Endothelial cell of umbilical vein (primary cell): Measurements from ENCODE around the gene CERS6. TPM values are rescaled to one million over a fixed set of nuclear protein-coding genes. Genes with fewer than 3 reads are reported as not detected.

Experiments
- BruUV-seq: library from RNA; stranded (reverse); fragments of 400-500 nt; replicated peaks from 2 replicates; lab custom pipeline; 2021; lab: Mats Ljungman, UMichigan
- CTCF ChIA-PET: fragments of 300-600, 350-600 bp; sonication (Branson Sonifier 250); formaldehyde crosslinking; loops from one replicate; lab custom pipeline; 2021; ENCODE audit warnings: antibody characterized with exemption, inconsistent platforms; lab: Charles Lee
- POLR2A ChIA-PET: fragments of 300-600, 350-600 bp; sonication (Branson Sonifier 250); formaldehyde crosslinking; loops from one replicate; lab custom pipeline; 2021; ENCODE audit warnings: antibody characterized with exemption, inconsistent platforms; lab: Charles Lee
- DNase-seq: peaks from one replicate; pipeline ENCODE4 v3.0.0-alpha.2; 2011; ENCODE audit warnings: low read depth, low spot score
- FAIRE-seq: peaks from 2 replicates; lab custom pipeline; 2011; peaks lifted over from hg19 to GRCh38; lab: Jason Lieb, UNC
- H2AFZ ChIP-seq: 2 replicates; pipeline ENCODE4 v1.6.0; 2012; ENCODE audit warnings: low read depth, low read length, control low read depth, inconsistent platforms
- H3K27ac ChIP-seq: 2 replicates; pipeline ENCODE4 v1.5.1; 2011; ENCODE audit warnings: low read depth, mild to moderate bottlenecking, control low read depth, low read length, moderate library complexity; ENCODE audit not compliant: insufficient read depth
- H3K27me3 ChIP-seq, 2 experiments: 2 replicates each; pipeline versions ENCODE4 v1.6.0 to v1.6.1; 2011; ENCODE audit warnings: low read length in 2 of 2, mixed read lengths in 1 of 2; ENCODE audit not compliant: control insufficient read depth in 2 of 2, insufficient read depth in 2 of 2
- H3K36me3 ChIP-seq, 2 experiments: 2 replicates in 1 of 2; 3 replicates in 1 of 2; pipeline ENCODE4 v1.5.1; 2011; ENCODE audit warnings: low read length in 2 of 2, mild to moderate bottlenecking in 1 of 2, moderate library complexity in 1 of 2; ENCODE audit not compliant: control insufficient read depth in 2 of 2, insufficient read depth in 2 of 2; ENCODE audit errors: extremely low read depth in 1 of 2
- H3K4me1 ChIP-seq: 3 replicates; pipeline ENCODE4 v1.5.1; 2011; ENCODE audit warnings: mild to moderate bottlenecking, low read length; ENCODE audit not compliant: control insufficient read depth, insufficient read depth; ENCODE audit errors: extremely low read depth
- H3K4me2 ChIP-seq: 2 replicates; pipeline ENCODE4 v1.6.1; 2011; ENCODE audit warnings: low read length, control low read depth, mixed read lengths; ENCODE audit not compliant: insufficient read depth
- H3K4me3 ChIP-seq, 3 experiments: fragments of 200-600 bp in 1 of 3; sonication (generic), shearing (Covaris generic) in 1 of 3; replicated peaks in 1 of 3; 2 replicates each; pipeline ENCODE4 v1.5.1; 2011 to 2016; ENCODE audit warnings: control low read depth in 3 of 3, low read length in 3 of 3, mild to moderate bottlenecking in 2 of 3, inconsistent platforms in 1 of 3, low read depth in 1 of 3, moderate library complexity in 1 of 3; ENCODE audit not compliant: insufficient read depth in 1 of 3
- H3K79me2 ChIP-seq: 2 replicates; pipeline ENCODE4 v1.6.0; 2012; ENCODE audit warnings: low read length, inconsistent platforms; ENCODE audit not compliant: control insufficient read depth, insufficient read depth
- H3K9ac ChIP-seq: replicated peaks from 2 replicates; pipeline ENCODE3; 2011; ENCODE audit warnings: low read length, control low read depth; ENCODE audit not compliant: insufficient read depth; ENCODE audit errors: extremely low read depth
- H3K9me1 ChIP-seq: replicated peaks from 3 replicates; pipeline ENCODE4 v1.6.0; 2011; ENCODE audit warnings: mild to moderate bottlenecking, low read length; ENCODE audit not compliant: control insufficient read depth, insufficient read depth; ENCODE audit errors: extremely low read depth
- H3K9me3 ChIP-seq: replicated peaks from 2 replicates; pipeline ENCODE4 v1.5.1; 2012; ENCODE audit warnings: low read length, inconsistent platforms; ENCODE audit not compliant: control insufficient read depth, insufficient read depth
- H4K20me1 ChIP-seq: replicated peaks from 2 replicates; pipeline ENCODE3; 2011; ENCODE audit warnings: mild to moderate bottlenecking, low read length; ENCODE audit not compliant: control insufficient read depth, insufficient read depth; ENCODE audit errors: extremely low read depth
- EZH2 ChIP-seq: IDR thresholded peaks from 2 replicates; pipeline ENCODE4 v1.6.1; 2012; ENCODE audit warnings: borderline replicate concordance, low read depth, mild to moderate bottlenecking, moderate library complexity, low read length, inconsistent platforms; ENCODE audit not compliant: severe bottlenecking
- FOS ChIP-seq: IDR thresholded peaks from 2 replicates; pipeline ENCODE4 v1.6.1; 2011; ENCODE audit warnings: mild to moderate bottlenecking, low read length, moderate library complexity, borderline replicate concordance; ENCODE audit not compliant: insufficient read depth
- GATA2 ChIP-seq: IDR thresholded peaks from 2 replicates; pipeline ENCODE4 v1.7.0; 2011; ENCODE audit warnings: low read depth, mild to moderate bottlenecking, moderate library complexity, mixed read lengths, low read length; ENCODE audit not compliant: insufficient read length, insufficient read depth
- JUN ChIP-seq: IDR thresholded peaks from 2 replicates; pipeline ENCODE4 v1.6.1; 2011; ENCODE audit warnings: borderline replicate concordance, low read depth; ENCODE audit not compliant: insufficient read length, insufficient read depth
- MYC ChIP-seq: IDR thresholded peaks from one replicate; pipeline ENCODE4 v1.6.1; 2011; ENCODE audit warnings: mild to moderate bottlenecking, low read depth, low read length
- POLR2A ChIP-seq: IDR thresholded peaks from 2 replicates; pipeline ENCODE4 v1.6.1; 2012; ENCODE audit warnings: low read depth, mild to moderate bottlenecking, control low read depth, low read length
- POLR2AphosphoS5 ChIP-seq: IDR thresholded peaks from 2 replicates; pipeline ENCODE4 v1.6.1; 2012; ENCODE audit warnings: low read depth, mild to moderate bottlenecking, control low read depth, low read length, moderate library complexity; ENCODE audit not compliant: insufficient read depth
- dilution Hi-C: fragments of 300-500 bp; cut with MboI; formaldehyde crosslinking; loops from one replicate; pipeline ENCODE4 v1.15.0; 2019; ENCODE audit warnings: low sequenced_read_pairs; ENCODE audit not compliant: extremely low pct_ligation_motif_present
- intact Hi-C: fragments of 100-400 bp; cut with micrococcal nuclease; formaldehyde crosslinking; loops from one replicate; pipeline ENCODE4 v1.10.0; 2022
- polyA plus RNA-seq, 4 experiments: library from polyadenylated mRNA; depleted of rRNA in 3 of 4; stranded (reverse) in 3 of 4; unstranded in 1 of 4; fragments of >200 nt; gene quantifications; 2 replicates each; pipeline versions ENCODE4 v1.2.1 to v1.2.3, GENCODE V29; 2011 to 2012; ENCODE audit warnings: missing spikeins in 1 of 4
- total RNA-seq: library from RNA; stranded (reverse); gene quantifications from 2 replicates; pipeline ENCODE4 v1.2.3, GENCODE V29; 2021
- TF ChIP-seq, protein P1 (sequence below): IDR thresholded peaks from 2 replicates; pipeline ENCODE4 v1.6.1; 2011; ENCODE audit not compliant: insufficient read depth, insufficient read length
- TF ChIP-seq, protein P2 (sequence below), 2 donors: IDR thresholded peaks; 1 replicate in 1 of 2; 2 replicates in 1 of 2; pipeline ENCODE4 v1.5.1; 2011; ENCODE audit warnings: low read length in 2 of 2, mild to moderate bottlenecking in 2 of 2, moderate library complexity in 2 of 2, control low read depth in 1 of 2, inconsistent platforms in 1 of 2, low read depth in 1 of 2; ENCODE audit not compliant: insufficient read depth in 1 of 2; ENCODE audit errors: extremely low read depth in 1 of 2

Gene CERS6
- total and polyA plus RNA-seq, 2 donors (not counting 3 experiments of a cell fraction or from before 2014, with no cell fraction given): 2.7 to 11.7 TPM

GRCh38 chr2:168515502-168515901, 59.4 kb downstream of the CERS6 start:
- ChIA-PET POLR2A (no interaction called here), CTCF (interaction anchor here (1.9 kb wide), 1 partner anchor 10 kb away, joined by 8 read pairs; no protein-coding TSS in a partner anchor)
- intact Hi-C loops (no loop called here), dilution Hi-C loops (no loop called here)
- H2AFZ ChIP-seq: no peak overlapping the region
- H3K36me3 ChIP-seq: no peaks in the 10 kb centered on the region
- no peaks in the 10 kb centered on the region for H3K9me1 ChIP-seq
- H3K9ac ChIP-seq: no peak overlapping the region
- no peaks in the 10 kb centered on the region for H3K27me3 ChIP-seq
- DNase-seq (no peak), FAIRE-seq (no peak)
- no peaks in the 10 kb centered on the region for H4K20me1 ChIP-seq
- TF ChIP-seq, protein P1, sequence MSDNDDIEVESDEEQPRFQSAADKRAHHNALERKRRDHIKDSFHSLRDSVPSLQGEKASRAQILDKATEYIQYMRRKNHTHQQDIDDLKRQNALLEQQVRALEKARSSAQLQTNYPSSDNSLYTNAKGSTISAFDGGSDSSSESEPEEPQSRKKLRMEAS: no peak
- TF ChIP-seq JUN (no peak), MYC (no peak), POLR2AphosphoS5 (no peak), GATA2 (no peak), POLR2A (no peak), EZH2 (no peak), FOS (no peak)
- TF ChIP-seq, protein P2, sequence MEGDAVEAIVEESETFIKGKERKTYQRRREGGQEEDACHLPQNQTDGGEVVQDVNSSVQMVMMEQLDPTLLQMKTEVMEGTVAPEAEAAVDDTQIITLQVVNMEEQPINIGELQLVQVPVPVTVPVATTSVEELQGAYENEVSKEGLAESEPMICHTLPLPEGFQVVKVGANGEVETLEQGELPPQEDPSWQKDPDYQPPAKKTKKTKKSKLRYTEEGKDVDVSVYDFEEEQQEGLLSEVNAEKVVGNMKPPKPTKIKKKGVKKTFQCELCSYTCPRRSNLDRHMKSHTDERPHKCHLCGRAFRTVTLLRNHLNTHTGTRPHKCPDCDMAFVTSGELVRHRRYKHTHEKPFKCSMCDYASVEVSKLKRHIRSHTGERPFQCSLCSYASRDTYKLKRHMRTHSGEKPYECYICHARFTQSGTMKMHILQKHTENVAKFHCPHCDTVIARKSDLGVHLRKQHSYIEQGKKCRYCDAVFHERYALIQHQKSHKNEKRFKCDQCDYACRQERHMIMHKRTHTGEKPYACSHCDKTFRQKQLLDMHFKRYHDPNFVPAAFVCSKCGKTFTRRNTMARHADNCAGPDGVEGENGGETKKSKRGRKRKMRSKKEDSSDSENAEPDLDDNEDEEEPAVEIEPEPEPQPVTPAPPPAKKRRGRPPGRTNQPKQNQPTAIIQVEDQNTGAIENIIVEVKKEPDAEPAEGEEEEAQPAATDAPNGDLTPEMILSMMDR (IDR thresholded peaks at IDR 0.05; ENCODE audit: extremely low read depth in 1 of 2, insufficient read depth in 1 of 2, low read depth in 1 of 2, low read length in 2 of 2): no peak
- no TSS peak for BruUV-seq
- H3K9me3 ChIP-seq: no peaks in the 10 kb centered on the region
- H3K27ac ChIP-seq: no peak overlapping the region
- H3K4me3 ChIP-seq: no peak overlapping the region
- no peaks in the 10 kb centered on the region for H3K79me2 ChIP-seq
- no peak overlapping the region for H3K4me2 ChIP-seq
- no peaks in the 10 kb centered on the region for H3K4me1 ChIP-seq
